GM19467 (cell line): ENCODE data around the gene CYB5A.

ENCODE experiments used
- ATAC-seq: cut with Tn5 transposase; IDR thresholded peaks from one replicate; pipeline ENCODE4 v1.9.1; 2021; ENCODE audit warnings: mild to moderate bottlenecking, moderate library complexity; ENCODE audit not compliant: unreplicated experiment

CYB5A gene

DNA sequence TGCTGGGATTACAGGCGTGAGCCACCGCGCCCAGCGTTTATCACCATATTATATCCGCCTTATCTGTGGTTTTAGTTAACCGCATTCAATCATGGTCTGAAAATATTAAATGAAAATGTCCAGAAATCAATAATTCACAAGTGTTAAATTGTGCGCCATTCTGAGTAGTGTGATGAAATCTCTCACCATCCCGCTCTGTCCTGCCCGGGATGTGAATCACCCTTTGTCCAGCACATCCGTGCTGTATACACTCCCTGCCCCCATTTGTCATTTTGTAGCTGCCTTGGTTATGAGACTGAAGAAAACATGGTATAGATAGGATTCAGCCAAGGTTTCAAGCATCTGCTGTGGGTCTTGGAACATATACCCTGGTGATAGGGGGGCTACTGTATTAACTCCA lies 72.7 kb downstream of the CYB5A start:
- no peak for ATAC-seq

GRCh38 chr18:74217476-74218143 lies 74.2 kb downstream of the CYB5A start:
- no peak for ATAC-seq

GRCh38 chr18:74216661-74217110 lies 75.1 kb downstream of the CYB5A start:
- no peak for ATAC-seq

DNA sequence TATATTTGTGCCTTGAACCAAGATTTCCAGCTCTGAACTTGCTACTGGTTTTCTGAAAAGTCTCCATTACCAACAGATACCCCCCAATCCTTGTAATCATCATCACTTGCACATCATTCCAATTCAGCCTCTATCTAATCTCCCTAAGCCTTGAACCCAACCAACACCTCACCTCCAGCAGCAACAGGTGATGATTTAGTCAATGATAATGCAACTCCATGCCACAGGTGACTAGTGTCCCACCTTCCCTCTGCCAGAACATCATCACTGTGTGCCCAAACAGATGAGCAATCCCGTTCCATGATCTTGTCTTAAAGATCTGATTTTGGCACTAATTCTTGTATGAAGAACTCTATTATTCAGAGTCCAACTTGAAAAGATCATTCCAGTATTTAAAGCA lies 75.9 kb downstream of the CYB5A start:
- no peak for ATAC-seq

- no peak for ATAC-seq
These were observed 78.3 kb downstream of the CYB5A start for GRCh38 chr18:74213429-74213828.

DNA sequence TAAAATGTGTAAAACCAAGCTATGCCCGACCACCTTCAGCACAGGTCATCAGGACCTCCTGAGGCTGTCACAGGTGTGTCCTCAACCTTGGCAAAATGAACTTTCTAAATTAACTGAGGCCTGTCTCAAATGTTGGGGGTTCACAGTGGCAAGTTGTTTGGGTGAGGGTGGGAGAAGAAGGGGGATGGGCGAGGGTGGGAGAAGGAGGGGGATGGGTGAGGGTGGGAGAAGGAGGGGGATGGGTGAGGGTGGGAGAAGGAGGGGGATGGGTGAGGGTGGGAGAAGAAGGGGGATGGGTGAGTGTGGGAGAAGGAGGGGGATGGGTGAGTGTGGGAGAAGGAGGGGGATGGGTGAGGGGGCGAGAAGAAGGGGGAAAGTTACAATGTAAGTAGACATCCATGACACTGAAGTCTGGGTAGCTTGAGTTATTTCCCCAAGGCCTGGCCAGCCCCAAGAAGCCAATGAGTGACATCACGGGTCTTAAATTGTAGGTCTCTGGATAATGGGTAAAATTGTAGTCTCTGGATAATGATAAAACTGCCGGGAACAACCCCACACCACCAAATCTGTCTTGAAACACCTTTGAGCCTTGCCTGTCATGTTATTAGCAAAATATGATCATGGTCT lies 87.1 kb downstream of the CYB5A start:
- no peak for ATAC-seq

GRCh38 chr18:74203811-74204210 lies 88.0 kb downstream of the CYB5A start:
- no peak for ATAC-seq
